ENCODE measurements around the gene ADAMTS16.

- TF ChIP-seq POLR2AphosphoS5 (IDR thresholded peaks at IDR 0.05; ENCODE audit: borderline replicate concordance, low read depth, low read length) = no peak
- TF ChIP-seq FOXP2 (optimal IDR thresholded peaks at IDR 0.05; ENCODE audit: control extremely low read depth, extremely low read length, insufficient read depth) = no peak
- TF ChIP-seq EZH2 (IDR thresholded peaks at IDR 0.05) = no peak
Observed at GRCh38 chr5:5353681-5354080, 213.6 kb downstream of the ADAMTS16 start.
